Prostate gland (tissue), 2 donors: ENCODE measurements around the gene MAP3K4.

Source experiments
- POLR2AphosphoS5 ChIP-seq: sonication (generic); formaldehyde crosslinking; IDR thresholded peaks from one replicate; pipeline ENCODE4 v1.6.1; 2017; ENCODE audit warnings: antibody characterized with exemption
- TF ChIP-seq, protein P1 (sequence below), 4 experiments: fragments of 200-600 bp in 2 of 4; fragments of 450-650 bp in 2 of 4; sonication (generic) in 2 of 4; IDR thresholded peaks; 1 replicate in 3 of 4; 2 replicates in 1 of 4; pipeline ENCODE4 v1.5.1; 2016 to 2019; ENCODE audit warnings: antibody characterized with exemption in 4 of 4, mild to moderate bottlenecking in 2 of 4, moderate library complexity in 2 of 4

DNA sequence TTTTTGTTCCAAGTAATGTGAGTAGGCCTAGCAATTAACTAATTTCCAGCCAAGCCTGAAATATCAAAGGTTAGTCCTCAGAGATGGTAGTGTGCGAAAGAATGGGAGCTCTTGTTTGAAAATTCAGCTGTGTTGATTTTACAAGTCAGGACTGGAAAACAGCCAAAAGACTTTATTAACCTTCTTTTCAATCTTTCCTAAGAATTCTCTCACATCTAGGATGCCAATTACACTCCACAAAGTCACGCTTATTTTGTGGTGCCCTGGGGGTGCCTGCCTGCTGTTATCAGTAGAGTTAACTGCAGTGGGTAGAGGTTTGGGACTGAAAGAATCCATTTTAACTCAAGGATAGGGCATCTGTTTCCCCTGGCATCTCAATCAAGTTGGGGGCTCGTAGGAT, 30.7 kb upstream of the MAP3K4 start:
- TF ChIP-seq, protein P1, sequence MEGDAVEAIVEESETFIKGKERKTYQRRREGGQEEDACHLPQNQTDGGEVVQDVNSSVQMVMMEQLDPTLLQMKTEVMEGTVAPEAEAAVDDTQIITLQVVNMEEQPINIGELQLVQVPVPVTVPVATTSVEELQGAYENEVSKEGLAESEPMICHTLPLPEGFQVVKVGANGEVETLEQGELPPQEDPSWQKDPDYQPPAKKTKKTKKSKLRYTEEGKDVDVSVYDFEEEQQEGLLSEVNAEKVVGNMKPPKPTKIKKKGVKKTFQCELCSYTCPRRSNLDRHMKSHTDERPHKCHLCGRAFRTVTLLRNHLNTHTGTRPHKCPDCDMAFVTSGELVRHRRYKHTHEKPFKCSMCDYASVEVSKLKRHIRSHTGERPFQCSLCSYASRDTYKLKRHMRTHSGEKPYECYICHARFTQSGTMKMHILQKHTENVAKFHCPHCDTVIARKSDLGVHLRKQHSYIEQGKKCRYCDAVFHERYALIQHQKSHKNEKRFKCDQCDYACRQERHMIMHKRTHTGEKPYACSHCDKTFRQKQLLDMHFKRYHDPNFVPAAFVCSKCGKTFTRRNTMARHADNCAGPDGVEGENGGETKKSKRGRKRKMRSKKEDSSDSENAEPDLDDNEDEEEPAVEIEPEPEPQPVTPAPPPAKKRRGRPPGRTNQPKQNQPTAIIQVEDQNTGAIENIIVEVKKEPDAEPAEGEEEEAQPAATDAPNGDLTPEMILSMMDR (IDR thresholded peaks at IDR 0.05), result no peak
- TF ChIP-seq POLR2AphosphoS5, result no peak
